ENCODE data around the gene HAX1.

The HAX1 gene

GRCh38 chr1:154256686-154257085, 15.7 kb upstream of the HAX1 start:
- Histone ChIP-seq H3K27me3 (ENCODE audit: insufficient read depth, low read length, poor library complexity, severe bottlenecking) (no peaks in the 10 kb centered on the region), H2AFZ (ENCODE audit: low read length) (no peak overlapping the region), H3K4me2 (ENCODE audit: low read depth, low read length, poor library complexity, severe bottlenecking) (no peak overlapping the region), H3K4me3 (ENCODE audit: low read length, poor library complexity, severe bottlenecking) (no peak overlapping the region), H3K4me1 (ENCODE audit: insufficient read depth, low read length, poor library complexity, severe bottlenecking) (no peaks in the 10 kb centered on the region), H3K9ac (ENCODE audit: low read depth, low read length, poor library complexity, severe bottlenecking) (no peak overlapping the region), H3K36me3 (ENCODE audit: insufficient read depth, low read length) (peaks cover 99% of the 10 kb centered on the region), H3K9me3 (ENCODE audit: insufficient read depth, low read depth, low read length) (no peaks in the 10 kb centered on the region), H3F3A (ENCODE audit: low read depth) (no peaks in the 10 kb centered on the region), H3K9me2 (replicated peaks; ENCODE audit: low read depth, low read length) (no peaks in the 10 kb centered on the region), H3K79me2 (ENCODE audit: insufficient read depth, low read length) (no peaks in the 10 kb centered on the region), H4K20me1 (ENCODE audit: insufficient read depth, low read length, poor library complexity, severe bottlenecking) (no peaks in the 10 kb centered on the region)
- no peak for TF ChIP-seq CTCF (conservative IDR thresholded peaks at IDR 0.05; ENCODE audit: low read length)
- no peak for TF ChIP-seq EZH2phosphoT487 (IDR thresholded peaks at IDR 0.05; ENCODE audit: borderline replicate concordance)

- H3K9ac ChIP-seq (ENCODE audit: low read depth, low read length, poor library complexity, severe bottlenecking) = no peak overlapping the region
- peaks cover 5% of the 10 kb centered on the region for H4K20me1 ChIP-seq (ENCODE audit: insufficient read depth, low read length, poor library complexity, severe bottlenecking)
- H3K9me2 ChIP-seq (replicated peaks; ENCODE audit: low read depth, low read length) = no peaks in the 10 kb centered on the region
- no peaks in the 10 kb centered on the region for H3K79me2 ChIP-seq (ENCODE audit: insufficient read depth, low read length)
- peaks cover 100% of the 10 kb centered on the region for H3K36me3 ChIP-seq (ENCODE audit: insufficient read depth, low read length)
- H3K27me3 ChIP-seq (ENCODE audit: insufficient read depth, low read length, poor library complexity, severe bottlenecking) = no peaks in the 10 kb centered on the region
- no peak overlapping the region for H3K4me3 ChIP-seq (ENCODE audit: low read length, poor library complexity, severe bottlenecking)
- no peak overlapping the region for H3K4me2 ChIP-seq (ENCODE audit: low read depth, low read length, poor library complexity, severe bottlenecking)
- H3K9me3 ChIP-seq (ENCODE audit: insufficient read depth, low read depth, low read length) = no peaks in the 10 kb centered on the region
- no peak overlapping the region for H2AFZ ChIP-seq (ENCODE audit: low read length)
- H3K4me1 ChIP-seq (ENCODE audit: insufficient read depth, low read length, poor library complexity, severe bottlenecking) = no peaks in the 10 kb centered on the region
- no peaks in the 10 kb centered on the region; the same call in 1 of the 2 replicates for H3F3A ChIP-seq (ENCODE audit: low read depth)
- TF ChIP-seq EZH2phosphoT487 (IDR thresholded peaks at IDR 0.05; ENCODE audit: borderline replicate concordance) (no peak), CTCF (conservative IDR thresholded peaks at IDR 0.05; ENCODE audit: low read length) (no peak)
These were observed 13.6 kb upstream of the HAX1 start for GRCh38 chr1:154258784-154259183.

GRCh38 chr1:154260127-154260526, 12.3 kb upstream of the HAX1 start:
- H3K79me2 ChIP-seq (ENCODE audit: insufficient read depth, low read length) = no peaks in the 10 kb centered on the region
- peaks cover 8% of the 10 kb centered on the region for H4K20me1 ChIP-seq (ENCODE audit: insufficient read depth, low read length, poor library complexity, severe bottlenecking)
- TF ChIP-seq EZH2phosphoT487 (IDR thresholded peaks at IDR 0.05; ENCODE audit: borderline replicate concordance) (no peak), CTCF (conservative IDR thresholded peaks at IDR 0.05; ENCODE audit: low read length) (no peak)
- no peaks in the 10 kb centered on the region for H3K9me2 ChIP-seq (replicated peaks; ENCODE audit: low read depth, low read length)
- H3F3A ChIP-seq (ENCODE audit: low read depth) = no peaks in the 10 kb centered on the region; the same call in 1 of the 2 replicates
- H3K4me3 ChIP-seq (ENCODE audit: low read length, poor library complexity, severe bottlenecking) = no peak overlapping the region
- no peak overlapping the region for H3K9ac ChIP-seq (ENCODE audit: low read depth, low read length, poor library complexity, severe bottlenecking)
- peaks cover 96% of the 10 kb centered on the region for H3K36me3 ChIP-seq (ENCODE audit: insufficient read depth, low read length)
- no peaks in the 10 kb centered on the region for H3K27me3 ChIP-seq (ENCODE audit: insufficient read depth, low read length, poor library complexity, severe bottlenecking)
- no peak overlapping the region for H2AFZ ChIP-seq (ENCODE audit: low read length)
- H3K4me2 ChIP-seq (ENCODE audit: low read depth, low read length, poor library complexity, severe bottlenecking) = no peak overlapping the region
- no peaks in the 10 kb centered on the region for H3K4me1 ChIP-seq (ENCODE audit: insufficient read depth, low read length, poor library complexity, severe bottlenecking)
- H3K9me3 ChIP-seq (ENCODE audit: insufficient read depth, low read depth, low read length) = no peaks in the 10 kb centered on the region

Measured in Loucy (cell line).